H9 (cell line): ENCODE data around the gene COL18A1. TPM values are rescaled to one million over a fixed set of nuclear protein-coding genes. Genes with fewer than 3 reads are reported as not detected.
A peak's percentile ranks its signal among the peaks of the same experiment; 100 is the strongest.

Experiments used
- DNase-seq: peaks from one replicate; pipeline ENCODE4 v3.0.0-alpha.2; 2017
- H2AFZ ChIP-seq: one replicate; pipeline ENCODE4 v1.6.1; 2013; ENCODE audit warnings: mild to moderate bottlenecking, low read length, control low read depth, moderate library complexity
- H2AK5ac ChIP-seq: 2 replicates; pipeline ENCODE4 v1.6.1; 2013; ENCODE audit warnings: low read length, control low read depth, mixed read lengths; ENCODE audit not compliant: insufficient read length
- H2BK120ac ChIP-seq: one replicate; pipeline ENCODE4 v1.6.1; 2013; ENCODE audit warnings: low read depth, mild to moderate bottlenecking, low read length, control low read depth, inconsistent platforms; ENCODE audit not compliant: poor library complexity, severe bottlenecking
- H2BK12ac ChIP-seq: 2 replicates; pipeline ENCODE4 v1.6.1; 2013; ENCODE audit warnings: low read length, control low read depth, mixed read lengths, low read depth; ENCODE audit not compliant: insufficient read length
- H2BK15ac ChIP-seq: 2 replicates; pipeline ENCODE4 v1.6.1; 2013; ENCODE audit warnings: low read depth, low read length, control low read depth
- H2BK20ac ChIP-seq: one replicate; pipeline ENCODE4 v1.6.1; 2013; ENCODE audit warnings: low read depth, mild to moderate bottlenecking, low read length, control low read depth, inconsistent platforms; ENCODE audit not compliant: poor library complexity, severe bottlenecking
- H2BK5ac ChIP-seq: 2 replicates; pipeline ENCODE4 v1.6.1; 2013; ENCODE audit warnings: low read length, control low read depth, mixed read lengths; ENCODE audit not compliant: insufficient read length
- H3K14ac ChIP-seq: 2 replicates; pipeline ENCODE4 v1.6.1; 2013; ENCODE audit warnings: low read length, control low read depth; ENCODE audit not compliant: insufficient read depth
- H3K18ac ChIP-seq: 2 replicates; pipeline ENCODE4 v1.6.1; 2013; ENCODE audit warnings: low read depth, mild to moderate bottlenecking, mixed read lengths, low read length, control low read depth; ENCODE audit not compliant: insufficient read length
- H3K23ac ChIP-seq: 2 replicates; pipeline ENCODE4 v1.6.1; 2013; ENCODE audit warnings: low read length, control low read depth, mixed read lengths, low read depth; ENCODE audit not compliant: insufficient read length
- H3K23me2 ChIP-seq: 2 replicates; pipeline ENCODE4 v1.6.1; 2013; ENCODE audit warnings: low read depth, mild to moderate bottlenecking, mixed read lengths, low read length, control low read depth; ENCODE audit not compliant: insufficient read length, poor library complexity, severe bottlenecking
- H3K27ac ChIP-seq: 2 replicates; pipeline ENCODE4 v1.5.1; 2013; ENCODE audit warnings: low read length, control low read depth, mixed read lengths, low read depth; ENCODE audit not compliant: insufficient read length
- H3K27me3 ChIP-seq: 2 replicates; pipeline ENCODE4 v1.6.1; 2013; ENCODE audit warnings: low read length, control low read depth, inconsistent platforms; ENCODE audit not compliant: insufficient read depth
- H3K4ac ChIP-seq: 2 replicates; pipeline ENCODE4 v1.6.1; 2013; ENCODE audit warnings: low read depth, mild to moderate bottlenecking, control low read depth, inconsistent platforms, low read length, moderate library complexity
- H3K4me1 ChIP-seq: 2 replicates; pipeline ENCODE4 v1.6.1; 2013; ENCODE audit warnings: low read length, control low read depth, inconsistent platforms; ENCODE audit not compliant: insufficient read depth
- H3K4me2 ChIP-seq: 2 replicates; pipeline ENCODE4 v1.6.1; 2013; ENCODE audit warnings: low read length, control low read depth, mixed read lengths; ENCODE audit not compliant: insufficient read length, insufficient read depth
- H3K56ac ChIP-seq: 2 replicates; pipeline ENCODE4 v1.6.1; 2013; ENCODE audit warnings: low read depth, mild to moderate bottlenecking, mixed read lengths, low read length, control low read depth; ENCODE audit not compliant: insufficient read length
- H3K79me1 ChIP-seq: 2 replicates; pipeline ENCODE4 v1.6.1; 2013; ENCODE audit warnings: low read depth, mild to moderate bottlenecking, moderate library complexity, low read length, control low read depth, inconsistent platforms; ENCODE audit not compliant: insufficient read depth, poor library complexity, severe bottlenecking
- H3K79me2 ChIP-seq: 2 replicates; pipeline ENCODE4 v1.6.1; 2013; ENCODE audit warnings: low read length, control low read depth, inconsistent platforms; ENCODE audit not compliant: insufficient read depth
- H3K9ac ChIP-seq: 2 replicates; pipeline ENCODE4 v1.6.1; 2013; ENCODE audit warnings: low read length, control low read depth, mixed read lengths; ENCODE audit not compliant: insufficient read length; ENCODE audit errors: extremely low read depth
- H3K9me3 ChIP-seq: one replicate; pipeline ENCODE4 v1.6.1; 2013; ENCODE audit warnings: low read depth, low read length, inconsistent platforms; ENCODE audit not compliant: control insufficient read depth
- H3T11ph ChIP-seq: one replicate; pipeline ENCODE4 v1.6.1; 2013; ENCODE audit warnings: mild to moderate bottlenecking, low read length, control low read depth, inconsistent platforms
- H4K20me1 ChIP-seq: one replicate; pipeline ENCODE4 v1.6.1; 2013; ENCODE audit not compliant: control insufficient read depth, insufficient read length, insufficient read depth
- H4K5ac ChIP-seq: 2 replicates; pipeline ENCODE4 v1.6.1; 2013; ENCODE audit warnings: low read depth, mild to moderate bottlenecking, mixed read lengths, low read length, control low read depth; ENCODE audit not compliant: insufficient read length
- H4K8ac ChIP-seq: replicated peaks from 2 replicates; pipeline ENCODE4 v1.6.1; 2013; ENCODE audit warnings: low read length, control low read depth, mixed read lengths, low read depth; ENCODE audit not compliant: insufficient read length
- H4K91ac ChIP-seq: 2 replicates; pipeline ENCODE4 v1.6.1; 2013; ENCODE audit warnings: low read depth, mild to moderate bottlenecking, moderate library complexity, mixed read lengths, low read length, control low read depth; ENCODE audit not compliant: insufficient read length
- H3K27ac Mint-ChIP-seq, 3 experiments: 2 replicates in 2 of 3; 3 replicates in 1 of 3; pipeline ENCODE4 v1.8.0; 2020 to 2021; ENCODE audit warnings: mixed read lengths in 3 of 3, mild to moderate bottlenecking in 1 of 3, moderate library complexity in 1 of 3
- H3K27me3 Mint-ChIP-seq: 2 replicates; pipeline ENCODE4 v1.8.0; 2021; ENCODE audit warnings: low read depth, mild to moderate bottlenecking, moderate library complexity, mixed read lengths
- H3K36me3 Mint-ChIP-seq, 3 experiments: 2 replicates in 2 of 3; 3 replicates in 1 of 3; pipeline ENCODE4 v1.8.0; 2020 to 2021; ENCODE audit warnings: low read depth in 3 of 3, mixed read lengths in 3 of 3; ENCODE audit not compliant: insufficient read depth in 1 of 3
- H3K4me1 Mint-ChIP-seq, 2 experiments: 2 replicates each; pipeline ENCODE4 v1.8.0; 2020; ENCODE audit warnings: mixed read lengths in 2 of 2
- H3K4me3 Mint-ChIP-seq, 2 experiments: 2 replicates in 1 of 2; 3 replicates in 1 of 2; pipeline ENCODE4 v1.8.0; 2020 to 2021; ENCODE audit warnings: mild to moderate bottlenecking in 2 of 2, mixed read lengths in 2 of 2, moderate library complexity in 1 of 2
- H3K9me3 Mint-ChIP-seq, 2 experiments: 2 replicates in 1 of 2; 3 replicates in 1 of 2; pipeline ENCODE4 v1.8.0; 2020; ENCODE audit warnings: mild to moderate bottlenecking in 2 of 2, mixed read lengths in 2 of 2, moderate library complexity in 1 of 2
- WGBS: extraction: QIAGEN DNeasy Blood & Tissue Kit; methylation state at CpG from one replicate; pipeline ENCODE4 v1.1.7; 2013; ENCODE audit warnings: missing lambda C conversion rate, low lambda C conversion rate, mixed read lengths; ENCODE audit not compliant: insufficient read length; ENCODE audit errors: extremely low coverage; 5-methylcytosine and 5-hydroxymethylcytosine counted together
- total RNA-seq: library from RNA; stranded (reverse); gene quantifications from 2 replicates; pipeline ENCODE4 v1.2.1, GENCODE V29; 2021
- TF ChIP-seq, protein P1 (sequence below): fragments of 200-600 bp; sonication (generic); conservative IDR thresholded peaks from 3 replicates; pipeline ENCODE4 v1.8.0; 2021; ENCODE audit warnings: antibody characterized with exemption, mild to moderate bottlenecking

COL18A1 gene
- total RNA-seq, 1 experiment from 2014 or later = 232 TPM

DNA sequence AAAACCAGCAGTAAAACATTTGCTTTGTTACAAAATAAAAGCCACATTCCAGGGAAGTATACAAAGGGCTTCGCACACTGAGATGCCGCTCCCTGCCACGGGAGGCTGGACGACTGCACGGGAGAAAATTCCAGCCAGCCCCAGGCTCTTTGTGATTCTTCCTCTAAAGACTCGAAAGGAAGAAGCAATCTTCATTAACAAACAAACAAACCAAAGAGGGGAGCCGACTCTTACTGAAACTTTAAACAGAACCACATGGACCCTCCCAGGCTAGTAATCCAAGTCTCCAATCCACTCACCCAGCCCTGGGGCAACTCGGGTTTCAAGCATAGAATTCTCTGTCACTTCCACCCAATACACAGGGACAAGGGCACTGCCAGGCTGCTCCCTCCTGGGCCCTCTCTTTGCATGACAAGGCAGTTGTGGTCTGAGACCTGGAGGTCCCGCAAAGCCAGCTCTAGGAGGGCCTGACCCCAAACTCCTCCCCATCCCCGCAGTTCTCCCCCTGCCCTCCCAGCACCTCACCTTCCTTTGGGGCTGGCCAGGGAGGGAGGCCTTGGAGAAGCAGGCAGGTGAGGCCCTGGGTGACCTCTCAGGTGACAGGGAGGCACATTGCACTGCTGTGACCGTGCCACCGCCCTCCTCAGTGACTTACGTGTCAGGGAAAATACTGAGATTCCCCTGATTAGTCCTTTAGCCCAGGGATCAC is 26.6 kb upstream of the COL18A1 start:
- Histone ChIP-seq H4K20me1 (no peaks in the 10 kb centered on the region), H3K4ac (no peak overlapping the region), H3K79me2 (no peaks in the 10 kb centered on the region), H2AK5ac (no peak overlapping the region), H3K9ac (no peak overlapping the region), H3K18ac (peak overlapping the region; percentile 6), H2BK120ac (no peak overlapping the region), H3K56ac (no peak overlapping the region), H3K23ac (no peak overlapping the region), H2BK12ac (no peak overlapping the region), H3K9me3 (no peaks in the 10 kb centered on the region), H3K4me1 (no peaks in the 10 kb centered on the region; the same call in 1 of the 2 replicates), H2BK15ac (no peak overlapping the region), H3K4me2 (no peak overlapping the region), H4K8ac (no peak overlapping the region), H3K79me1 (no peaks in the 10 kb centered on the region), H2BK20ac (no peak overlapping the region), H3K27ac (no peak overlapping the region), H2BK5ac (no peak overlapping the region), H3K14ac (no peak overlapping the region), H2AFZ (no peak overlapping the region), H4K91ac (no peak overlapping the region), H3K23me2 (no peaks in the 10 kb centered on the region), H4K5ac (no peak overlapping the region), H3T11ph (no peak overlapping the region), H3K27me3 (no peaks in the 10 kb centered on the region)
- Mint-ChIP-seq H3K27me3 (peaks cover 6% of the 10 kb centered on the region), H3K4me3 (peak overlapping the region in 1 of 2 experiments; percentile 38; a peak in 2 of 5 replicates), H3K27ac (peak overlapping the region; percentile 91 to 96 (median 91); a peak in 6 of 7 replicates), H3K36me3 (peaks cover 0 to 18% (median 12%) of the 10 kb centered on the region in 3 experiments; a peak in 6 of 7 replicates), H3K9me3 (peaks cover 21 to 24% of the 10 kb centered on the region in 2 experiments), H3K4me1 (peaks cover 43 to 45% of the 10 kb centered on the region in 2 experiments)
- TF ChIP-seq, protein P1, sequence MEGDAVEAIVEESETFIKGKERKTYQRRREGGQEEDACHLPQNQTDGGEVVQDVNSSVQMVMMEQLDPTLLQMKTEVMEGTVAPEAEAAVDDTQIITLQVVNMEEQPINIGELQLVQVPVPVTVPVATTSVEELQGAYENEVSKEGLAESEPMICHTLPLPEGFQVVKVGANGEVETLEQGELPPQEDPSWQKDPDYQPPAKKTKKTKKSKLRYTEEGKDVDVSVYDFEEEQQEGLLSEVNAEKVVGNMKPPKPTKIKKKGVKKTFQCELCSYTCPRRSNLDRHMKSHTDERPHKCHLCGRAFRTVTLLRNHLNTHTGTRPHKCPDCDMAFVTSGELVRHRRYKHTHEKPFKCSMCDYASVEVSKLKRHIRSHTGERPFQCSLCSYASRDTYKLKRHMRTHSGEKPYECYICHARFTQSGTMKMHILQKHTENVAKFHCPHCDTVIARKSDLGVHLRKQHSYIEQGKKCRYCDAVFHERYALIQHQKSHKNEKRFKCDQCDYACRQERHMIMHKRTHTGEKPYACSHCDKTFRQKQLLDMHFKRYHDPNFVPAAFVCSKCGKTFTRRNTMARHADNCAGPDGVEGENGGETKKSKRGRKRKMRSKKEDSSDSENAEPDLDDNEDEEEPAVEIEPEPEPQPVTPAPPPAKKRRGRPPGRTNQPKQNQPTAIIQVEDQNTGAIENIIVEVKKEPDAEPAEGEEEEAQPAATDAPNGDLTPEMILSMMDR = no peak
- peak; percentile 68 for DNase-seq
- WGBS = no CpG with 5 or more reads among the region's 13 CpGs
